Right lobe of liver (tissue), 4 donors: ENCODE measurements around the gene PPM1B.
"Not testable (repeated sequence)": the region's sequence is repeated elsewhere in the genome, so short reads cannot be mapped to it uniquely, and the experiment has no call there.

Experiments used
- POLR2A ChIP-seq: fragments of 450-650 bp; IDR thresholded peaks from one replicate; pipeline ENCODE4 v1.6.1; 2017; ENCODE audit warnings: antibody characterized with exemption, mild to moderate bottlenecking
- TF ChIP-seq, protein P1 (sequence below), 4 donors: fragments of 200-600 bp in 3 of 4; fragments of 450-650 bp in 1 of 4; IDR thresholded peaks; one replicate each; pipeline versions ENCODE4 v1.5.1 to v1.8.0; 2016 to 2022; ENCODE audit warnings: antibody characterized with exemption in 4 of 4, mild to moderate bottlenecking in 2 of 4
- donor health status: DM: no; HTN: no; CAD: no.
- donor health status: DM: no; HTN: no; CAD: no.
- donor health status: DM: no; HTN: yes; CAD: no.

DNA sequence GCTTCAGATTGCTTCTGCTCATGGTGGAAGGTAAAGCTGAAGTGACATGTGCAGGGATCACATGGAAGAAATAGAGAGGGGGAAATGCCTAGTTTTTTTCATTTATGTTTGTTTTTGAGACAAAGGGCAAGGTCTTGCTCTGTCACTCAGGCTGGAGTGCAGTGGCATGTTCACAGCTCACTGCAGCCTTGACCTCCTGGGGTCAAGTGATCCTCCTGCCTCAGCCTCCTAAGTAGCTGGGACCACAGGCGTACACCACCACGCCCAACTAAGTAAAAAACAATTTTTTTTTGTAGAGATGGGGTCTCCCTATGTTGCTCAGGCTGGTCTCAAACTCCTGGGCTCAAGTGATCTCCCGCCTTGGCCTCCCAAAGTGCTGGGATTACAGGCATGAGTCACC lies 87.0 kb downstream of the PPM1B start:
- not testable (repeated sequence) for TF ChIP-seq POLR2A
- TF ChIP-seq, protein P1, sequence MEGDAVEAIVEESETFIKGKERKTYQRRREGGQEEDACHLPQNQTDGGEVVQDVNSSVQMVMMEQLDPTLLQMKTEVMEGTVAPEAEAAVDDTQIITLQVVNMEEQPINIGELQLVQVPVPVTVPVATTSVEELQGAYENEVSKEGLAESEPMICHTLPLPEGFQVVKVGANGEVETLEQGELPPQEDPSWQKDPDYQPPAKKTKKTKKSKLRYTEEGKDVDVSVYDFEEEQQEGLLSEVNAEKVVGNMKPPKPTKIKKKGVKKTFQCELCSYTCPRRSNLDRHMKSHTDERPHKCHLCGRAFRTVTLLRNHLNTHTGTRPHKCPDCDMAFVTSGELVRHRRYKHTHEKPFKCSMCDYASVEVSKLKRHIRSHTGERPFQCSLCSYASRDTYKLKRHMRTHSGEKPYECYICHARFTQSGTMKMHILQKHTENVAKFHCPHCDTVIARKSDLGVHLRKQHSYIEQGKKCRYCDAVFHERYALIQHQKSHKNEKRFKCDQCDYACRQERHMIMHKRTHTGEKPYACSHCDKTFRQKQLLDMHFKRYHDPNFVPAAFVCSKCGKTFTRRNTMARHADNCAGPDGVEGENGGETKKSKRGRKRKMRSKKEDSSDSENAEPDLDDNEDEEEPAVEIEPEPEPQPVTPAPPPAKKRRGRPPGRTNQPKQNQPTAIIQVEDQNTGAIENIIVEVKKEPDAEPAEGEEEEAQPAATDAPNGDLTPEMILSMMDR (IDR thresholded peaks at IDR 0.05), result not testable (repeated sequence)
